CD4-positive, alpha-beta memory T cell (primary cell): ENCODE results near the gene INVS. TPM values are rescaled to one million over a fixed set of nuclear protein-coding genes. Genes with fewer than 3 reads are reported as not detected.
"Not testable (repeated sequence)": the region's sequence is repeated elsewhere in the genome, so short reads cannot be mapped to it uniquely, and the experiment has no call there.

Experiments used
- CTCF ChIA-PET: fragments of 350-600 bp; sonication (Branson Sonifier 250); formaldehyde crosslinking; loops from one replicate; lab custom pipeline; 2021; ENCODE audit warnings: inconsistent platforms; ENCODE audit not compliant: partially characterized antibody; lab: Charles Lee
- POLR2A ChIA-PET: fragments of 350-600 bp; sonication (Branson Sonifier 250); formaldehyde crosslinking; loops from one replicate; lab custom pipeline; 2021; ENCODE audit not compliant: partially characterized antibody; lab: Charles Lee
- DNase-seq, 5 donors: peaks; one replicate each; pipeline versions ENCODE4 v3.0.0 to v3.0.0-alpha.2; 2020 to 2022; ENCODE audit warnings: mixed read lengths in 1 of 5
- H3K27ac ChIP-seq: one replicate; pipeline ENCODE4 v1.7.0; 2013; ENCODE audit warnings: low read depth, low read length
- H3K27me3 ChIP-seq: 2 replicates; pipeline ENCODE4 v1.7.0; 2013; ENCODE audit warnings: mild to moderate bottlenecking, low read length, moderate library complexity; ENCODE audit not compliant: insufficient read depth
- H3K36me3 ChIP-seq: 2 replicates; pipeline ENCODE4 v1.7.0; 2013; ENCODE audit warnings: mild to moderate bottlenecking, low read length, moderate library complexity; ENCODE audit not compliant: insufficient read depth
- H3K4me1 ChIP-seq: 2 replicates; pipeline ENCODE4 v1.7.0; 2013; ENCODE audit warnings: mild to moderate bottlenecking, low read length, moderate library complexity; ENCODE audit not compliant: insufficient read depth
- H3K4me3 ChIP-seq, 2 donors: one replicate each; pipeline ENCODE4 v1.7.0; 2013; ENCODE audit warnings: low read length in 2 of 2, mild to moderate bottlenecking in 1 of 2
- H3K9me3 ChIP-seq, 2 donors: one replicate each; pipeline ENCODE4 v1.7.0; 2013; ENCODE audit warnings: low read length in 2 of 2, control low read depth in 1 of 2; ENCODE audit not compliant: control insufficient read depth in 1 of 2
- H3K27ac Mint-ChIP-seq, 7 donors: one replicate each; pipeline ENCODE4 v1.8.0; 2020 to 2021; ENCODE audit warnings: mixed read lengths in 7 of 7, mild to moderate bottlenecking in 6 of 7, inconsistent platforms in 3 of 7, moderate library complexity in 3 of 7
- H3K27me3 Mint-ChIP-seq, 2 donors: one replicate each; pipeline ENCODE4 v1.8.0; 2020 to 2021; ENCODE audit warnings: mixed read lengths in 2 of 2
- H3K36me3 Mint-ChIP-seq, 2 donors: one replicate each; pipeline ENCODE4 v1.8.0; 2020 to 2021; ENCODE audit warnings: mixed read lengths in 2 of 2, inconsistent platforms in 1 of 2, mild to moderate bottlenecking in 1 of 2
- H3K4me1 Mint-ChIP-seq, 4 donors: one replicate each; pipeline ENCODE4 v1.8.0; 2020 to 2021; ENCODE audit warnings: mixed read lengths in 4 of 4, mild to moderate bottlenecking in 1 of 4
- H3K4me3 Mint-ChIP-seq, 8 donors: one replicate each; pipeline ENCODE4 v1.8.0; 2020 to 2021; ENCODE audit warnings: mixed read lengths in 8 of 8, mild to moderate bottlenecking in 7 of 8, moderate library complexity in 6 of 8, inconsistent platforms in 3 of 8
- H3K9me3 Mint-ChIP-seq, 8 donors: one replicate each; pipeline ENCODE4 v1.8.0; 2020 to 2021; ENCODE audit warnings: mixed read lengths in 8 of 8, mild to moderate bottlenecking in 5 of 8, inconsistent platforms in 3 of 8, moderate library complexity in 1 of 8
- intact Hi-C: fragments of 100-400 bp; cut with micrococcal nuclease; formaldehyde crosslinking; loops from one replicate; pipeline ENCODE4 v1.15.1; 2023
- polyA plus RNA-seq, 2 donors: library from polyadenylated mRNA; unstranded; fragments of 300-500 nt; fragmentation: Illumina TruSeq; gene quantifications; one replicate each; pipeline ENCODE4 v1.2.3, GENCODE V29; 2021
- total RNA-seq, 2 experiments: library from RNA; stranded (reverse); gene quantifications; one replicate each; pipeline ENCODE4 v1.2.3, GENCODE V29; 2021

Gene INVS
- total and polyA plus RNA-seq, 4 experiments from 2014 or later, result 6.5 to 22.9 (median 13.3) TPM

DNA sequence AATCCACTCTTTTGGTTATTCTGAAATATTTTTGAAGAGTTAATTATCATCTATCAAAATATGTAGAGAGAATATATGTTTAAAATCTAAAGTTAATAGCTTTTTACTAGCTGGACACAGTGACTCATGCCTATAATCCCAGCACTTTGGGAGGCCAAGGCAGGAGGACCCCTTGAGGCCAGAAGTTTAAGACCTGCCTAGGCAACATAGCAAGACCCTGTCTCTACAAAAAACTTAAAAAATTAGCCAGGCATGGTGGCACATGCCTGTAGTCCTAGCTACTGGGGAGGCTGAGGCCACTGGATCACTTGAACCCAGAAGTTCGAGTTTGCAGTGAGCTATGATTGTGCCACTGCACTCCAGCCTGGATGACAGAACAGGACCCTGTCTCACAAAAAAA is 36.4 kb upstream of the INVS start:
- H3K9me3 Mint-ChIP-seq, H3K36me3 ChIP-seq, H3K27ac ChIP-seq, H3K27me3 ChIP-seq, DNase-seq, H3K4me3 ChIP-seq, H3K27ac Mint-ChIP-seq, POLR2A ChIA-PET, H3K9me3 ChIP-seq, H3K27me3 Mint-ChIP-seq, H3K4me3 Mint-ChIP-seq, H3K4me1 ChIP-seq, intact Hi-C loops: not testable (repeated sequence)
- CTCF ChIA-PET, result interaction anchor here (1.0 to 1.2 kb wide), 2 partner anchors 9 to 35 kb away, joined by 3 read pairs; no protein-coding TSS in a partner anchor
- Mint-ChIP-seq H3K4me1 (peaks cover 16 to 23% (median 18%) of the 10 kb centered on the region in 4 donors), H3K36me3 (peaks cover 13 to 24% of the 10 kb centered on the region in 2 donors)

DNA sequence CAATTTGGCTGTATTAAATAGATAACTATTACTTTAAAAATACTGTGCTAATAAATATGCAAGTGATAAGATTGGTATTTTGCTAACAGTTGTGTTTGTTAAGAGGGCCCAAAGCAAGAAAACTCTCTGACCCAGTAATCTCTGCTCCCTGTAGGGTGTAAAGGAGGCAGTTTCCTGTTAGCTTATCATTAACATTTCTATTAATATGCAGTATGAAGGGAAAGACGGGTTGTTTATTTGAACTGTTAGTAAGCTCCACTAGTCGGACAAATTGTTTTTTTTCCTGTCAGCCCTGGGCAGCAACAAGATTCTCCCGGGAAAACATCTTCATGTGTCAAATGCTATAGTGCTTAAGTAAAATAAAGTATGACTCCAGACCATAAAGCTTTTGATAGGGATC is 35.9 kb upstream of the INVS start:
- Mint-ChIP-seq H3K4me1 (peaks cover 16 to 23% (median 18%) of the 10 kb centered on the region in 4 donors), H3K9me3 (no peaks in the 10 kb centered on the region), H3K27ac (no peak overlapping the region), H3K4me3 (no peak overlapping the region), H3K36me3 (peaks cover 10 to 20% of the 10 kb centered on the region in 2 donors), H3K27me3 (no peaks in the 10 kb centered on the region)
- H3K36me3 ChIP-seq, result no peaks in the 10 kb centered on the region
- H3K27me3 ChIP-seq, result no peaks in the 10 kb centered on the region
- no peaks in the 10 kb centered on the region for H3K9me3 ChIP-seq
- intact Hi-C loops, result no loop called here
- H3K4me3 ChIP-seq, result no peak overlapping the region
- ChIA-PET CTCF (interaction anchor here (1.0 to 1.2 kb wide), 2 partner anchors 9 to 35 kb away, joined by 3 read pairs; no protein-coding TSS in a partner anchor), POLR2A (no interaction called here)
- H3K4me1 ChIP-seq, result peaks cover 5% of the 10 kb centered on the region
- H3K27ac ChIP-seq, result no peak overlapping the region
- DNase-seq, result no peak

DNA sequence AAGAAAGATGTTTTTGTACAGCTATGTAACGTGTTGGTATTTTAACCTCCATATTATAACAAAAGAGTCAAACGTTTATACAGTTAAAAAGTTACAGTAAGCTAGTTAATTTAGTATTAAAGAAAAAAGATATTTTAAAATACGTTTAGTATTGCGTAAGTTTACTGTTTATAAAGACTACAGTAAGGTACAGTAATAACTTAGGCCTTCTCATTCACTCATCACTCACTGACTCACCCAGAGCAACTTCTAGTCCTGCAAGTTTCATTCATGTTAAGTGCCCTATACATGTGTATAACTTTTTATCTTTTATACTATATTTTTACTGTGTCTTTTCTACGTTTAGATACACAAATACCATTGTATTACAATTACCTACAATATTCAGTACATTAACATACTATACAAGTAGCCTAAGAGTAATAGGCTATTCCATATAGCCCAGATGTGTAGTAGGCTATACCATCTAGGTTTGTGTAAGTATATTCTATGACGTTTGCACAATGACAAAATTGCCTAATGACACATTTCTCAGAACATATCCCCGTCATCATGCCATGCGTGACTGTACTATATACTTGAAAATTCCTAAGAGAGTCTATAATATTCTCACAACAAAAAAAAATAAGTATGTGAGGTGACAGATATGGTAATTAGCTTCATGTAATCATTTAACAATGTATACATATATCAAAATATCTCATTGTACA is 34.0 kb upstream of the INVS start:
- Histone ChIP-seq H3K36me3 (no peaks in the 10 kb centered on the region), H3K4me3 (no peak overlapping the region), H3K9me3 (no peaks in the 10 kb centered on the region), H3K27ac (no peak overlapping the region), H3K4me1 (peaks cover 5% of the 10 kb centered on the region), H3K27me3 (no peaks in the 10 kb centered on the region)
- DNase-seq, result no peak
- POLR2A ChIA-PET, result interaction anchor here (1.0 kb wide), 1 partner anchor 22 kb away, joined by 3 read pairs; no protein-coding TSS in a partner anchor
- CTCF ChIA-PET, result interaction anchor here (0.6 to 1.0 kb wide), 3 partner anchors 9 to 89 kb away, joined by 3 to 4 read pairs (median 3); no protein-coding TSS in a partner anchor
- intact Hi-C loops, result no loop called here
- H3K9me3 Mint-ChIP-seq, result no peaks in the 10 kb centered on the region
- peaks cover 12 to 23% (median 18%) of the 10 kb centered on the region in 4 donors for H3K4me1 Mint-ChIP-seq
- H3K27ac Mint-ChIP-seq, result no peak overlapping the region
- no peaks in the 10 kb centered on the region for H3K27me3 Mint-ChIP-seq
- H3K4me3 Mint-ChIP-seq, result no peak overlapping the region
- H3K36me3 Mint-ChIP-seq, result peaks cover 0 to 10% of the 10 kb centered on the region in 2 donors

DNA sequence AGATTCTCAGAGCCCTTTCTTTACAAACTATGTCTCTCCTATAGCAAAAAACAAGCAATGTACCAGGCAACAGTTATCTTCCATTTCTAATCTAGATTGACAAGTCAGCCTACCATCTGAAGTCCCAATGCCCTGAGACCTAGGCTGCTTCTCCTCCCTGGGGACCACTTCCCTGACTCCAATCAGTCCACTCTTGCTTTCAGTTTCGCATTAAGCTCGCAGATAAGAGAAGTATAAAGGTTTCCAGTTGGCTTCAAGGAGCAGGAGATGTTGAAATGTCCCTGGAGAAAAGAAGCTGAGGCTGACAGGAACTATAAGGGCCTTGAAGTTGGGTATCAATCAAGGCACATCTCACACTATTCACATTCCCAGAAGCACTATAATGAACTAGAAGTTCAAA is 32.5 kb upstream of the INVS start:
- H3K27me3 Mint-ChIP-seq, result no peaks in the 10 kb centered on the region
- ChIA-PET CTCF (no interaction called here), POLR2A (interaction anchor here (0.7 to 1.0 kb wide), 2 partner anchors 20 to 851 kb away, joined by 3 read pairs; no protein-coding TSS in a partner anchor)
- no peaks in the 10 kb centered on the region for H3K9me3 ChIP-seq
- H3K36me3 ChIP-seq, result no peaks in the 10 kb centered on the region
- DNase-seq, result no peak
- H3K4me1 ChIP-seq, result peaks cover 5% of the 10 kb centered on the region
- peaks cover 0 to 10% of the 10 kb centered on the region in 2 donors for H3K36me3 Mint-ChIP-seq
- intact Hi-C loops, result no loop called here
- H3K4me3 Mint-ChIP-seq, result peak overlapping the region in 2 of 8 donors; percentile 8 to 11
- no peak overlapping the region for H3K4me3 ChIP-seq
- H3K4me1 Mint-ChIP-seq, result peaks cover 17 to 30% (median 21%) of the 10 kb centered on the region in 4 donors
- H3K27me3 ChIP-seq, result no peaks in the 10 kb centered on the region
- H3K27ac Mint-ChIP-seq, result peak overlapping the region in 5 of 7 donors; percentile 1 to 57 (median 22)
- no peak overlapping the region for H3K27ac ChIP-seq
- no peaks in the 10 kb centered on the region for H3K9me3 Mint-ChIP-seq

DNA sequence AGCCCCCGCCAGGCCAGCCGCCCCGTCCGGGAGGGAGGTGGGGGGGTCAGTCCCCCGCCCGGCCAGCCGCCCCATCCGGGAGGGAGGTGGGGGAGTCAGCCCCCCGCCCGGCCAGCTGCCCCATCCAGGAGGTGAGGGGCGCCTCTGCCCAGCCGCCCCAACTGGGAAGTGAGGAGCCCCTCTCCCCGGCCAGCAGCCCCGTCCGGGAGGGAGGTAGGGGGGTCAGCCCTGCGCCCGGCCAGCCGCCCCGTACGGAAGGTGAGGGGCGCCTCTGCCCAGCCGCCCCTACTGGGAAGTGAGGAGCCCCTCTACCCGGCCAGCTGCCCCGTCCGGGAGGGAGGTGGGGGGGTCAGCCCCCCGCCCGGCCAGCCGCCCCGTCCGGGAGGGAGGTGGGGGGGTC is 31.1 kb upstream of the INVS start:
- H3K27me3 Mint-ChIP-seq, H3K27ac Mint-ChIP-seq, H3K9me3 ChIP-seq, H3K4me3 ChIP-seq, H3K27ac ChIP-seq, CTCF ChIA-PET, POLR2A ChIA-PET, H3K9me3 Mint-ChIP-seq, H3K36me3 ChIP-seq, H3K4me3 Mint-ChIP-seq, H3K4me1 ChIP-seq, intact Hi-C loops, H3K27me3 ChIP-seq, DNase-seq: not testable (repeated sequence)
- H3K4me1 Mint-ChIP-seq, result peaks cover 24 to 37% (median 26%) of the 10 kb centered on the region in 4 donors
- H3K36me3 Mint-ChIP-seq, result peaks cover 0 to 10% of the 10 kb centered on the region in 2 donors

DNA sequence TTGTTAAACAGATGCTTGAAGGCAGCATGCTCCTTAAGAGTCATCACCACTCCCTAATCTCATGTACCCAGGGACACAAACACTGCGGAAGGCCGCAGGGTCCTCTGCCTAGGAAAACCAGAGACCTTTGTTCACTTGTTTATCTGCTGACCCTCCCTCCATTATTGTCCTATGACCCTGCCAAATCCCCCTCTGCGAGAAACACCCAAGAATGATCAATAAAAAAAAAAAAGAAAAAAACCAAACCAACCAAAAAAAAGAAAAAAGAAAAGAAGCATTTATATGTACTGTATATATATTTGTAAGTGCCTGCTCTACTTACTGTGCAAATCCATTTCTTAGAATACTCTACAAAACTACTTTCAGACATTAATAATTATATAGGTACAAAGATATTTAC is 30.0 kb upstream of the INVS start:
- H3K4me1 ChIP-seq, H3K9me3 Mint-ChIP-seq, H3K36me3 ChIP-seq, DNase-seq, H3K9me3 ChIP-seq, H3K27me3 ChIP-seq, POLR2A ChIA-PET, intact Hi-C loops, CTCF ChIA-PET, H3K27ac ChIP-seq, H3K27me3 Mint-ChIP-seq, H3K4me3 ChIP-seq: not testable (repeated sequence)
- Mint-ChIP-seq H3K4me1 (peaks cover 25 to 41% (median 31%) of the 10 kb centered on the region in 4 donors), H3K36me3 (peaks cover 0 to 10% of the 10 kb centered on the region in 2 donors), H3K27ac (peak overlapping the region in 1 of 7 donors; percentile 63), H3K4me3 (peak overlapping the region in 1 of 8 donors; percentile 47)

DNA sequence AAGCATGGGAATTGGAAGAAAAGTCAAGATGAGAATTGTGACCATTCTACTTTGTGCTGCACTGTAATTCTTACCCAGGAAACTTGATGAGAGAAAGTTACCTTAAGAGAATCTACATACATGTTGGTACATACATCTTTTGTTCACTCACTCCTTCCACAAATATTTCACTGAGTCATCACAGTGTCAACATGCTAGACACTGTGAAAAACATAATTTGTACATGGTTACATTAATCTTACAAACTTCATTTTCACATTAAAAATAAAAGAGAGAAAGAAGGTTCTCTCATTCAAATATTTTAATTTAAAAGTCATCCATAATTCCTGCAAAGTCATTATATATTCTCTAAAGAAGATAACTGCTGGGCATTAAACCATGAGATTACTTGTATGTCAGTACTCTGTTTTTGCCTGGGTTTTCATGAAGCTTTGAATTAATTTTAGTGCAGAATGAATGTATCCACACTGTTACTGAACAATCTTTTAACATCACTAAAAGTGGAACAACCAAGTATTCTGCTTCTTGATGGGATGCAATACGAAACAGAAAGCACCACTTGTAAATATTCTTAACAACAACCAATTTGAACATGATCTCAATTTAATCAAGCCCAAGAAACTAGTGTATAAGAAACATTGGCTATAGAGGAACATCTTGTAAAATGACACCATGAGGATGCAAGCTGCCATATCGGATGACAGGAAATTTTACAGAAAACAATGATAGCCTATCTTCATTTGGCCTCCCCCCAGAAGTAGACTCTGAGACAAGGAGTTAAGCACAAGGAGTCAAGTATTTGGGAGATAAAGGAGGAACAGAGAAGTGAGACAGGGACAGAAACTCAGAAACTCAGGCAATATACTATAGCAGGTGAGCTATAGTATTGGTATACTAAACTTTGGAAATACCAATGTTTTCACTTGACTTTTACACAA is 28.7 kb upstream of the INVS start:
- peak overlapping the region in 3 of 7 donors; percentile 1 to 70 (median 24) for H3K27ac Mint-ChIP-seq
- H3K4me3 Mint-ChIP-seq, result no peak overlapping the region
- DNase-seq, result no peak
- ChIA-PET POLR2A (no interaction called here), CTCF (no interaction called here)
- H3K4me1 ChIP-seq, result peaks cover 9% of the 10 kb centered on the region
- intact Hi-C loops, result no loop called here
- H3K36me3 Mint-ChIP-seq, result peaks cover 0 to 10% of the 10 kb centered on the region in 2 donors
- peaks cover 24 to 48% (median 35%) of the 10 kb centered on the region in 4 donors for H3K4me1 Mint-ChIP-seq
- H3K36me3 ChIP-seq, result no peaks in the 10 kb centered on the region
- no peak overlapping the region for H3K4me3 ChIP-seq
- no peak overlapping the region for H3K27ac ChIP-seq
- H3K9me3 Mint-ChIP-seq, result no peaks in the 10 kb centered on the region
- no peaks in the 10 kb centered on the region for H3K27me3 Mint-ChIP-seq
- no peaks in the 10 kb centered on the region for H3K9me3 ChIP-seq
- no peaks in the 10 kb centered on the region for H3K27me3 ChIP-seq
